ENCODE data around the gene KRTAP12-4.
"Not testable (repeated sequence)": the region's sequence is repeated elsewhere in the genome, so short reads cannot be mapped to it uniquely, and the experiment has no call there.

KRTAP12-4 gene

DNA sequence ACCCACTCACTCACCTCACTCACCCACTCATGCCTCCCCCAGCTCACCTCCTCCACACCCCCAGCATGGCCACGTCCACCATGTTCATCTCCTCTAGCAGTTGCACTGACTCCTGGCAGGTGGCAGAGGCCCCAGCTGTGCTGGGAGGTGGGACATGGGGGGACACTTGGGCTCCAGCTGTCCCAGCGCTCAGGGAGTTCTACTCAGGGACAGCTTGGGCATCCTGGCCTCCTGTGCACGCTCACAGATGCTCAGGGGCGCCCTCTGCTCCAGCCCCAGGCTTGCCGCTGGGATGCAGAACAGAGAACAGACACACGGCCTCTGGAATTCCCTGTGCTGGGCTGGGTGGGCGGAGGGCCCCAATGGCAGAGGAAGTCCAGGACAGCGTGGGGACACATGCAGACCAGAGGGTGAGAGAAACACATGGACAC lies 37.4 kb downstream of the KRTAP12-4 start:
- H3K4me3 ChIP-seq (ENCODE audit: low read length) = no peak overlapping the region
- no peak for TF ChIP-seq ZNF274 (IDR thresholded peaks at IDR 0.05; ENCODE audit: low read depth, low read length)

DNA sequence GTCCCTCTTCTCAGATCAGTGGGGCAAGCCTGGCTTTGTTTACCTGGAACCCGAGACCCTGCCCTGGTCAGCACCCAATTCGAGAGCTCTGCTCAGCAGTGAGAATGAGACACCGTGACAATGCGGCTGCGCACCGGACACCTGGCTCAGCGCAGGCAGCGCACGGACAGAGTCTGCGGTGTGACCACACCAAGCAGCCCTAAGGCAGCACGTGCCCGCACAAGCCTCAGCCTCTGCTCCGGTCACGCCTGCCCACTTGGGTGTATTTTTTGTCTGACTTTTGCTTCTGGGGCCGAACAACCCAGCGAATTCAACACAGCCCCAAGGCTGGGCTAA lies 37.9 kb downstream of the KRTAP12-4 start:
- H3K4me3 ChIP-seq (ENCODE audit: low read length) = no peak overlapping the region
- no peak for TF ChIP-seq ZNF274 (IDR thresholded peaks at IDR 0.05; ENCODE audit: low read depth, low read length)

DNA sequence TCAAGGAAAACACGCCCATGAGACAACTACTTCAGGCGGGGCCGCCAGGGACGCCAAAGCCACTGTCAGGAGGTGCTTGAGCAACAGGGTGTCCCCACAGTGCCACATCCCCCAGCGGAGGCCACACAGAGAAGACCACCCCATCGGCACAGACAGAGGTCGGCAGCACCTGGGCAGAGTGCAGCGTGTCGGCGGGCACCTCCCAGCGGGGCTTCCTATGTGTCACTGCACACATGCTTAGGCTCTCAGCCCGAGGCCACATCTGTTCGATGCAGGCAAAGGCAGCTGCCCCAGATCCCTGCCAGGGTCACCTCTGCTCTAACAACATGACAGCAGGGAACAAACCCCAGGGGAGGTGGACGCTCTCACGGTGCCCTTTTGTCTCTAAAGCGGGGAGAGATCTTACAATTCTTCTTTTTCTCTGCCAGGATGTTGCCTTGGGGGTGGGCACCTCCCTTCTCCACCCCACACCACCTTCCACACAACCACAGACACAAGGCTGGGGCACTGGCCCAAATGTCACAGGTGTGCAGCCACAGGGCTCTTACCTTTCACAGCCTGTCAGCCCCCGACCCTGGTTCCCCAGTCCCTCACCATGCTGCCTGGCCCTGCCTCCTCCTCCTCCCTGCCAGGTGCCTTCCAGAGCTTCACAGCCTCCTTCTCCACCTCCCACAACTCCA lies 38.4 kb downstream of the KRTAP12-4 start:
- no peak overlapping the region for H3K4me3 ChIP-seq (ENCODE audit: low read length)
- TF ChIP-seq ZNF274 (IDR thresholded peaks at IDR 0.05; ENCODE audit: low read depth, low read length) = no peak

- no peak for TF ChIP-seq ZNF274 (IDR thresholded peaks at IDR 0.05; ENCODE audit: low read depth, low read length)
- H3K4me3 ChIP-seq (ENCODE audit: low read length) = no peak overlapping the region
Observed at GRCh38 chr21:44615466-44615865, 39.0 kb downstream of the KRTAP12-4 start.

- TF ChIP-seq ZNF274 (IDR thresholded peaks at IDR 0.05; ENCODE audit: low read depth, low read length) = no peak
- no peak overlapping the region for H3K4me3 ChIP-seq (ENCODE audit: low read length)
Observed at GRCh38 chr21:44614961-44615391, 39.5 kb downstream of the KRTAP12-4 start.

GRCh38 chr21:44614161-44614631 lies 40.3 kb downstream of the KRTAP12-4 start:
- TF ChIP-seq ZNF274 (IDR thresholded peaks at IDR 0.05; ENCODE audit: low read depth, low read length) = no peak
- H3K4me3 ChIP-seq (ENCODE audit: low read length) = no peak overlapping the region

DNA sequence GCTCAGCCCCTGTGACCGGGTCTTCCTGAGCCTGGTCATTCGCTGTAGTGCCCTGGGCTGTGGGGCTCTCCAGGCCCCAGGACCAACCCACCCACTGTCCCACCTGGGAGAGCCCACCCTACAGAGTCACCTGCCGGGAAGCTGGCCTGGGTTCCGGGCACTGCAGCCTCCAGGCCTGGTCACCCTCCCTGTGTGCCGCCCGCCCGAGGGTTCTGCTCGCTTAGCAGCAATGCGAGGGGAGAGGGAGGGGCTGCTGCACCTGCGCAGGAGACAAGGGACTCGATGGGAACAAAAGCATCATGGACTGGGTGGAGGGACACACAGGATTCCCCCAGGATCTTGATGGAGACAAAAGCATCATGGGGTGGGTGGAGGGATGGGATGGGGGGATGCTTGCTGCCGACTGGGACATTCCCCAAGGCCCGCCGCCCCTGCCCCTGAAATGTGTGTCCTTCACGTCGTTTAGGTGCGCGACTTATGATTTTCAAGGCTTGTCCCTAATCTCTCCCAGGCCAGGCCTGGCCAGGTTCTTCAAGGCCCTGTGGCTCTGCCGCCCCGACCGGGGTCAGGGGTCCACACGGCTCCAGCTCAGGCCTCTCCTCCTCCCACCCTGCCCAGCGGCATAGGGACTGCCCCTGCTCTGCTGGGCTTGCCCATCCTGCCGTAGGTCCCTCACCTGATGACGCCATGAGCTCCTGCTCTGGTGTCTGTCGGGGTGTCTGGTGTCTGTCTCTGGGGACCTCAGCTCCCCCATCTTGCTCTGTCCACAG lies 40.9 kb downstream of the KRTAP12-4 start:
- TF ChIP-seq ZNF274 (IDR thresholded peaks at IDR 0.05; ENCODE audit: low read depth, low read length) = no peak
- no peak overlapping the region for H3K4me3 ChIP-seq (ENCODE audit: low read length)

DNA sequence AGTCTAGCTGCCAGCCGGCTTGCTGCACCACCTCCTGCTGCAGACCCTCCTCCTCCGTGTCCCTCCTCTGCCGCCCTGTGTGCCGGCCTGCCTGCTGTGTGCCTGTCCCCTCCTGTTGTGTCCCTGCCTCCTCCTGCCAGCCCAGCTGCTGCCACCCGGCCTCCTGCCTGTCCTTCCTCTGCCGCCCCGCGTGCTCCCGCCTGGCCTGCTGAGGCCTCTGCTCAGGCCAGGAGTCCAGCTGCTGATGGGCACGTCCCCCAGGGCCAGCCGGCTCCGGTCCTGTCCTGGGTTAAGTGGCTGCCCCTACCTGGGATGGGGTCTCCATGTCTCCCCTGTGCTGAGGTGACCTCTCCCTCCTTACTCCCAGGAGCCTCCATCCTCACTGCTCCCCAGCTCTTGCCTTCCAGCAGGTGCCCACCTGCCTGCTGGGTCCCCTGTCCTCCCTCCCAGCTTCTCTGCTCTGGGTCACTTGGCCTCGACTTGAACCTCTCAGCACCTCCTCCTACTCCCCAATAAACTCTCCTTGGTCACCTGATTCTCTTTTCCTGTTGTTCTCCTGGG lies 41.7 kb downstream of the KRTAP12-4 start:
- TF ChIP-seq ZNF274 (IDR thresholded peaks at IDR 0.05; ENCODE audit: low read depth, low read length) = no peak
- H3K4me3 ChIP-seq (ENCODE audit: low read length) = no peak overlapping the region

GRCh38 chr21:44612029-44612486 lies 42.4 kb downstream of the KRTAP12-4 start, which contains the start of gene KRTAP10-8:
Gene KRTAP10-8 (plus strand): TSS chr21:44612079. CDS start chr21:44612101, 22 bp downstream.
- no peak for TF ChIP-seq ZNF274 (IDR thresholded peaks at IDR 0.05; ENCODE audit: low read depth, low read length)
- H3K4me3 ChIP-seq (ENCODE audit: low read length) = no peak within 1 kb of the TSS

DNA sequence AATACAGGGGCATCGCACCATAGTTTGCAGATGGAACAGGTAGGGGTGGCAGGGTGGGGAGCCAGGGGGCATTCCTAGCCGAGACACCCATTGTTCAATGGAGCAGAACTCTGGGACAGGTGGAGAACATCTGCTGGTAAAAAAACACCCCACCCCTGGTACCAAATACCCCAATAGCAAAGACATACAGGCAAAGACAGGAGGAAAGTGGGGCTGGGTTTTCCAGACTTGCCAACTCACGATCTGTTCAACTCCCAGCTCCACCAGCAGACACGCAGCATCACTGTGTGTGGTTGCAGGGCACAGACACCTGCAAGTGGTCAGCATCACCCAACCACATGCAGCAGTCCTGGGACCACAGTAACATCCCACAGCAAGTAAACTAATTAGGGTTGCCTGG lies 42.9 kb downstream of the KRTAP12-4 start:
- no peak overlapping the region for H3K4me3 ChIP-seq (ENCODE audit: low read length)
- TF ChIP-seq ZNF274 (IDR thresholded peaks at IDR 0.05; ENCODE audit: low read depth, low read length) = no peak

- H3K4me3 ChIP-seq (ENCODE audit: low read length) = not testable (repeated sequence)
Observed at GRCh38 chr21:44610157-44610843, 44.2 kb downstream of the KRTAP12-4 start.

GRCh38 chr21:44609193-44609592 lies 45.3 kb downstream of the KRTAP12-4 start:
- no peak for TF ChIP-seq ZNF274 (IDR thresholded peaks at IDR 0.05; ENCODE audit: low read depth, low read length)
- no peak overlapping the region for H3K4me3 ChIP-seq (ENCODE audit: low read length)

GRCh38 chr21:44606495-44606894 lies 48.0 kb downstream of the KRTAP12-4 start:
- no peak for TF ChIP-seq ZNF274 (IDR thresholded peaks at IDR 0.05; ENCODE audit: low read depth, low read length)
- no peak overlapping the region for H3K4me3 ChIP-seq (ENCODE audit: low read length)
